Suppressor macrophage (primary cell): ENCODE data around the gene MLST8.
A peak's percentile ranks its signal among the peaks of the same experiment; 100 is the strongest.

Experiments used
- DNase-seq, 4 experiments: peaks; one replicate each; pipeline ENCODE4 v3.0.0-alpha.2; 2020 to 2022

Gene MLST8

GRCh38 chr16:2173366-2173765 lies 31.9 kb upstream of the MLST8 start:
- no peak for DNase-seq

- no peak for DNase-seq
Measured at GRCh38 chr16:2173916-2174315, 31.3 kb upstream of the MLST8 start.

GRCh38 chr16:2174396-2175131 lies 30.7 kb upstream of the MLST8 start:
- no peak for DNase-seq

GRCh38 chr16:2175454-2175853 lies 29.8 kb upstream of the MLST8 start:
- DNase-seq: no peak

GRCh38 chr16:2176047-2176446 lies 29.2 kb upstream of the MLST8 start:
- no peak for DNase-seq

GRCh38 chr16:2177101-2177500 lies 28.2 kb upstream of the MLST8 start:
- DNase-seq: no peak

- DNase-seq: no peak
Measured at GRCh38 chr16:2177561-2177960, 27.7 kb upstream of the MLST8 start.

- peak; percentile 16 to 67 (median 38) for DNase-seq
Measured at GRCh38 chr16:2178321-2179106, 26.7 kb upstream of the MLST8 start.

- DNase-seq: no peak
Measured at GRCh38 chr16:2179107-2179501, 26.1 kb upstream of the MLST8 start.

- DNase-seq: no peak
Measured at GRCh38 chr16:2179576-2179975, 25.7 kb upstream of the MLST8 start.

- no peak for DNase-seq
Measured at GRCh38 chr16:2180461-2180860, 24.8 kb upstream of the MLST8 start.

- DNase-seq: no peak
Measured at GRCh38 chr16:2180962-2181923, 24.0 kb upstream of the MLST8 start.

GRCh38 chr16:2181952-2182351 lies 23.3 kb upstream of the MLST8 start:
- DNase-seq: no peak

- no peak for DNase-seq
Measured at GRCh38 chr16:2183671-2184070, 21.6 kb upstream of the MLST8 start.

GRCh38 chr16:2184346-2184745 lies 20.9 kb upstream of the MLST8 start:
- no peak for DNase-seq

GRCh38 chr16:2184962-2185361 lies 20.3 kb upstream of the MLST8 start:
- no peak for DNase-seq

- DNase-seq: no peak
Measured at GRCh38 chr16:2186064-2186463, 19.2 kb upstream of the MLST8 start.

- no peak for DNase-seq
Measured at GRCh38 chr16:2186505-2186904, 18.7 kb upstream of the MLST8 start.

GRCh38 chr16:2187212-2187611 lies 18.0 kb upstream of the MLST8 start:
- DNase-seq: no peak

GRCh38 chr16:2188395-2188794 lies 16.9 kb upstream of the MLST8 start:
- DNase-seq: no peak

- no peak for DNase-seq
Measured at GRCh38 chr16:2189252-2189893, 15.9 kb upstream of the MLST8 start.

GRCh38 chr16:2190002-2190658 lies 15.1 kb upstream of the MLST8 start:
- no peak for DNase-seq
